Measurements from ENCODE around the gene POR. TPM values are rescaled to one million over a fixed set of nuclear protein-coding genes. Genes with fewer than 3 reads are reported as not detected.

POR gene
- total and polyA plus RNA-seq, 2 of the 13 experiments (the other 11 are each of a cell fraction or from before 2014, with no cell fraction given), result 145 to 266 TPM

DNA sequence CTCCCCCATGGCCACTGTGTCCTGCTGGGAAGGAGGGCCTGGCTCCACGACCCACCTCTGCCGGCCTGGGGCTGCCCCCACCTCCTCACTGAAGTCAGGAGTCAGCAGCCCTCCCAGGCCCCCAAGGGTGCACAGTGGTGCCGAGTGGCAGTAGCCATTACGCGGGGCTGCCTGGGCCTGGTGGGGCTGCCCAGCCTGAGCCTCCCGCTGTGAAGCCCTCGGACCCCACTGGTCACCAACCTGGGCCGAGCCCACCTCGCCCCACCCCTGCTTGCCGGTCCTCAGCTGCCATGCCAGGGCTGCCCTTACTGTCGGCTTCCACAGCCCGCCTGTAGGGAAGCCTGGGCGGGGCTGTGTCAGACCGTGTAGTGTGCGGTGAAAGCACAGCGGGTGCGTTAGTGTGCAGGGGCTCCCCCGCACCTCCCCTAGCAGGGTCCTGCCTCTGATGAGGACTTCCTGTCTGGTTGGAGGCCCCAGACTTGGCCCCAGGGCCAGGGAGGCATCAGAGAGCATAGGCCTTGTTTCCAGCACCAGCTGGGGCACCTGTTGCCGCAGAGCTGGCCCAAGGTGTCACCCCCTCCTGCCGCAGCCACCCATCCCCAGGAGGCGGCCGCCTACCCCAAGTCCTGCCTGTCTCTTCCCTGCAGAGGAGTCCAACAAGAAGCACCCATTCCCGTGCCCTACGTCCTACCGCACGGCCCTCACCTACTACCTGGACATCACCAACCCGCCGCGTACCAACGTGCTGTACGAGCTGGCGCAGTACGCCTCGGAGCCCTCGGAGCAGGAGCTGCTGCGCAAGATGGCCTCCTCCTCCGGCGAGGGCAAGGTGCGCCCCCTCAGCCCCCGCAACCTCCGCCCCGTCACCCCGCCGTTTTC, 69.4 kb downstream of the POR start (continued):
- TF ChIP-seq, protein P1, sequence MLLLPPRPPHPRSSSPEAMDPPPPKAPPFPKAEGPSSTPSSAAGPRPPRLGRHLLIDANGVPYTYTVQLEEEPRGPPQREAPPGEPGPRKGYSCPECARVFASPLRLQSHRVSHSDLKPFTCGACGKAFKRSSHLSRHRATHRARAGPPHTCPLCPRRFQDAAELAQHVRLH (CRISPR knock-in tag; IDR thresholded peaks at IDR 0.05; ENCODE audit: borderline replicate concordance, low read depth), result no peak
- TF ChIP-seq, protein P2, sequence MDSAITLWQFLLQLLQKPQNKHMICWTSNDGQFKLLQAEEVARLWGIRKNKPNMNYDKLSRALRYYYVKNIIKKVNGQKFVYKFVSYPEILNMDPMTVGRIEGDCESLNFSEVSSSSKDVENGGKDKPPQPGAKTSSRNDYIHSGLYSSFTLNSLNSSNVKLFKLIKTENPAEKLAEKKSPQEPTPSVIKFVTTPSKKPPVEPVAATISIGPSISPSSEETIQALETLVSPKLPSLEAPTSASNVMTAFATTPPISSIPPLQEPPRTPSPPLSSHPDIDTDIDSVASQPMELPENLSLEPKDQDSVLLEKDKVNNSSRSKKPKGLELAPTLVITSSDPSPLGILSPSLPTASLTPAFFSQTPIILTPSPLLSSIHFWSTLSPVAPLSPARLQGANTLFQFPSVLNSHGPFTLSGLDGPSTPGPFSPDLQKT (CRISPR knock-in tag; IDR thresholded peaks at IDR 0.05; ENCODE audit: borderline replicate concordance), result no peak
- TF ChIP-seq POLR2A (IDR thresholded peaks at IDR 0.05; ENCODE audit: insufficient read depth in 1 of 2, low read depth in 2 of 2, low read length in 2 of 2), result peak in 1 of 2 experiments; percentile 41; a peak in 1 of 4 replicates
- TF ChIP-seq HOXA3 (CRISPR knock-in tag; IDR thresholded peaks at IDR 0.05), result peak; percentile 29; the same call in 1 of the 2 replicates
- TF ChIP-seq, protein P3, sequence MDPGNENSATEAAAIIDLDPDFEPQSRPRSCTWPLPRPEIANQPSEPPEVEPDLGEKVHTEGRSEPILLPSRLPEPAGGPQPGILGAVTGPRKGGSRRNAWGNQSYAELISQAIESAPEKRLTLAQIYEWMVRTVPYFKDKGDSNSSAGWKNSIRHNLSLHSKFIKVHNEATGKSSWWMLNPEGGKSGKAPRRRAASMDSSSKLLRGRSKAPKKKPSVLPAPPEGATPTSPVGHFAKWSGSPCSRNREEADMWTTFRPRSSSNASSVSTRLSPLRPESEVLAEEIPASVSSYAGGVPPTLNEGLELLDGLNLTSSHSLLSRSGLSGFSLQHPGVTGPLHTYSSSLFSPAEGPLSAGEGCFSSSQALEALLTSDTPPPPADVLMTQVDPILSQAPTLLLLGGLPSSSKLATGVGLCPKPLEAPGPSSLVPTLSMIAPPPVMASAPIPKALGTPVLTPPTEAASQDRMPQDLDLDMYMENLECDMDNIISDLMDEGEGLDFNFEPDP (CRISPR knock-in tag; conservative IDR thresholded peaks at IDR 0.05), result no peak
- no peak for TF ChIP-seq NFE2L2 (IDR thresholded peaks at IDR 0.05; ENCODE audit: low read length)
- TF ChIP-seq AGO2 (optimal IDR thresholded peaks at IDR 0.05; ENCODE audit: low read depth, low read length), result peak; percentile 55
- TF ChIP-seq, protein P4, sequence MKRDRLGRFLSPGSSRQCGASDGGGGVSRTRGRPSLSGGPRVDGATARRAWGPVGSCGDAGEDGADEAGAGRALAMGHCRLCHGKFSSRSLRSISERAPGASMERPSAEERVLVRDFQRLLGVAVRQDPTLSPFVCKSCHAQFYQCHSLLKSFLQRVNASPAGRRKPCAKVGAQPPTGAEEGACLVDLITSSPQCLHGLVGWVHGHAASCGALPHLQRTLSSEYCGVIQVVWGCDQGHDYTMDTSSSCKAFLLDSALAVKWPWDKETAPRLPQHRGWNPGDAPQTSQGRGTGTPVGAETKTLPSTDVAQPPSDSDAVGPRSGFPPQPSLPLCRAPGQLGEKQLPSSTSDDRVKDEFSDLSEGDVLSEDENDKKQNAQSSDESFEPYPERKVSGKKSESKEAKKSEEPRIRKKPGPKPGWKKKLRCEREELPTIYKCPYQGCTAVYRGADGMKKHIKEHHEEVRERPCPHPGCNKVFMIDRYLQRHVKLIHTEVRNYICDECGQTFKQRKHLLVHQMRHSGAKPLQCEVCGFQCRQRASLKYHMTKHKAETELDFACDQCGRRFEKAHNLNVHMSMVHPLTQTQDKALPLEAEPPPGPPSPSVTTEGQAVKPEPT (CRISPR knock-in tag; IDR thresholded peaks at IDR 0.05; ENCODE audit: low read depth), result no peak
- peak; percentile 41 for TF ChIP-seq RBFOX2 (IDR thresholded peaks at IDR 0.05; ENCODE audit: low read depth, low read length)
- no peak for TF ChIP-seq BORCS8-MEF2B (CRISPR knock-in tag; IDR thresholded peaks at IDR 0.05)
- no peak for TF ChIP-seq GZF1 (CRISPR knock-in tag; IDR thresholded peaks at IDR 0.05)
- no peak for TF ChIP-seq ZNF274 (CRISPR knock-in tag; IDR thresholded peaks at IDR 0.05)
- TF ChIP-seq, protein P5, sequence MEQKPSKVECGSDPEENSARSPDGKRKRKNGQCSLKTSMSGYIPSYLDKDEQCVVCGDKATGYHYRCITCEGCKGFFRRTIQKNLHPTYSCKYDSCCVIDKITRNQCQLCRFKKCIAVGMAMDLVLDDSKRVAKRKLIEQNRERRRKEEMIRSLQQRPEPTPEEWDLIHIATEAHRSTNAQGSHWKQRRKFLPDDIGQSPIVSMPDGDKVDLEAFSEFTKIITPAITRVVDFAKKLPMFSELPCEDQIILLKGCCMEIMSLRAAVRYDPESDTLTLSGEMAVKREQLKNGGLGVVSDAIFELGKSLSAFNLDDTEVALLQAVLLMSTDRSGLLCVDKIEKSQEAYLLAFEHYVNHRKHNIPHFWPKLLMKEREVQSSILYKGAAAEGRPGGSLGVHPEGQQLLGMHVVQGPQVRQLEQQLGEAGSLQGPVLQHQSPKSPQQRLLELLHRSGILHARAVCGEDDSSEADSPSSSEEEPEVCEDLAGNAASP (CRISPR knock-in tag; IDR thresholded peaks at IDR 0.05; ENCODE audit: borderline replicate concordance), result no peak
- no peak for TF ChIP-seq MLLT10 (CRISPR knock-in tag; IDR thresholded peaks at IDR 0.05)
- no peak for TF ChIP-seq ZNF670 (CRISPR knock-in tag; IDR thresholded peaks at IDR 0.05; ENCODE audit: borderline replicate concordance)
- TF ChIP-seq ZNF629 (CRISPR knock-in tag; conservative IDR thresholded peaks at IDR 0.05), result no peak
- 0 out of 2 replicates have a peak, but pooled peaks have one; percentile 21 for TF ChIP-seq POLR2AphosphoS2 (IDR thresholded peaks at IDR 0.05; ENCODE audit: low read depth, low read length)
- TF ChIP-seq ZNF446 (CRISPR knock-in tag; IDR thresholded peaks at IDR 0.05), result no peak
- no peak for TF ChIP-seq FOSL2 (CRISPR knock-in tag; IDR thresholded peaks at IDR 0.05)
- no peak; the same call in 1 of the 2 replicates for TF ChIP-seq ZFY (CRISPR knock-in tag; IDR thresholded peaks at IDR 0.05)
- TF ChIP-seq, protein P6, sequence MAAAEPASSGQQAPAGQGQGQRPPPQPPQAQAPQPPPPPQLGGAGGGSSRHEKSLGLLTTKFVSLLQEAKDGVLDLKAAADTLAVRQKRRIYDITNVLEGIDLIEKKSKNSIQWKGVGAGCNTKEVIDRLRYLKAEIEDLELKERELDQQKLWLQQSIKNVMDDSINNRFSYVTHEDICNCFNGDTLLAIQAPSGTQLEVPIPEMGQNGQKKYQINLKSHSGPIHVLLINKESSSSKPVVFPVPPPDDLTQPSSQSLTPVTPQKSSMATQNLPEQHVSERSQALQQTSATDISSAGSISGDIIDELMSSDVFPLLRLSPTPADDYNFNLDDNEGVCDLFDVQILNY (CRISPR knock-in tag; conservative IDR thresholded peaks at IDR 0.05), result no peak
- TF ChIP-seq MIER2 (CRISPR knock-in tag; IDR thresholded peaks at IDR 0.05), result no peak
- 0 out of 2 replicates have a peak, but pooled peaks have one; percentile 4 for TF ChIP-seq MYC (CRISPR knock-in tag; IDR thresholded peaks at IDR 0.05; ENCODE audit: borderline replicate concordance)
